IPS DF 4.7 (cell line): ENCODE measurements around the gene MARK2.

ENCODE experiments used
- DNase-seq: peaks from one replicate; pipeline ENCODE4 v3.0.0-alpha.2; 2013; ENCODE audit warnings: low spot score; ENCODE audit errors: extremely low read depth

Gene MARK2

GRCh38 chr11:63907808-63908530 lies 69.1 kb downstream of the MARK2 start:
- DNase-seq, result no peak

GRCh38 chr11:63908631-63909401 lies 69.9 kb downstream of the MARK2 start:
- no peak for DNase-seq

- no peak for DNase-seq
Observed at GRCh38 chr11:63909591-63910506, 70.9 kb downstream of the MARK2 start.

GRCh38 chr11:63910675-63911074 lies 71.8 kb downstream of the MARK2 start:
- DNase-seq, result no peak

- no peak for DNase-seq
Observed at GRCh38 chr11:63911440-63911839, 72.5 kb downstream of the MARK2 start.

GRCh38 chr11:63911876-63912275 lies 73.0 kb downstream of the MARK2 start:
- DNase-seq, result no peak

DNA sequence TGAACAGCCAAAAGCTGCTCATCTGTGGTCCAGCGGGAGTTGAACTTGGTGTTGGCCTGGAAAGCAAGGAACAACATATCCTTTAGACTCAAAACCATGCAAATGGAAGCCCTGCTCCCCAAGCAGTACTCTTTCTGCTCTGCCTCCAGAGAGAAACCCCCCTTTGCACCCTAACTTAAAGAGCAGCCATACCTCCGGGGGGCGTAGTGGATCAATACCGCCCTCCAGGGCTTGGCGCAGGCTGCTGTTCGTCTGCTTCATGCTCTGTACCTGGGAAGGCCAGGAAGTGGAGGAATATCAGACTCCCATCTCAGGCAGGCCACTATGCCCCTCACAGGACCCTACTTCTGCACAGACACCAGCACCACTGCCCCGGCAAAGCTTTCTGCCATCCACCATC lies 73.8 kb downstream of the MARK2 start:
- DNase-seq, result no peak

DNA sequence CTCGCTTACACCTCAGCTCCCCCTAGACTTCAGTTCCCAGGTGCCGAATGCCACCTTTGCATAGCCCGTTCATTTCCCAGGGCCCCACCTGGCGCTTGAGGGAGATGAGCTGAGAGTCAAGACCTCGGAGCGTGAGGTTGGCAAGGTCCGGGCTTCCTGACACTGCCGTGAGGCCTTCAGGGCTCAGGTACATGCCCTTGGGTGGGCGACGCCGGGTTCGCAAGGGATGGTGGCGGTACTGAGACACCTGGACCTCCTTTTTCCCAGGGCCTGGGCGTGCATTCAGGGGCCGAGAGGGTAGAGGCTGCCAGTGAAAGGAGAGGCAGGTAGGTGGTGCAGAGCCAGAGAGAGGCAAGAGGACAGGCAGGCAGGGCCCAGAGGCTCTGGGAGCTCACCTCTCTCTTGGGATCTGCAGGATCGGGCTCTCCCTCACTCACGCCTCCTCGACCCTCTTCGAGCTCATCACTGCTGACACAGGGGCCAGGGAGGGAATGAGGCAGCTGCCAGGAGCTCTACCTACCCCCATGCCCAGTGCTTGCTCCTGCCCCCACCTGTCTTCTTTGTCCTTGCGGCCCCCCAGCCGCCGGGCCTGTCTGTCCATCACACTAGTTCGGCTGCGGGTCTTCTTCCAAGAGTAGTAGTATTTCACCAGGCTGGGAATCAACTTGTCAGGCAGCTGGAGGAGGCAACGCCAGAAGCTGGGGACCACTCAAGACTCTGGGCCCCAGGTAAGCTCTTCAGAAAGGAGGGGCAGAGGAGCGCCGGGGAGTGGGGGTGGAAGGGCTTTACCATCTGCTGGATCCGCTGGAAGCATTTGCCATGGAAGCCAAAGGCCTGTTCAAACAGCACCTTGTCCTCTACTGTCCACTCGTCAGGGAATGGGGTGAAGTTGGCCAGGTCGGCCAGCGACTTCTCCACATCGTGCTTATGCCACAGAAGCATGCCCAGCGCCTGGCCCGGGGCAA lies 75.2 kb downstream of the MARK2 start:
- DNase-seq, result no peak

DNA sequence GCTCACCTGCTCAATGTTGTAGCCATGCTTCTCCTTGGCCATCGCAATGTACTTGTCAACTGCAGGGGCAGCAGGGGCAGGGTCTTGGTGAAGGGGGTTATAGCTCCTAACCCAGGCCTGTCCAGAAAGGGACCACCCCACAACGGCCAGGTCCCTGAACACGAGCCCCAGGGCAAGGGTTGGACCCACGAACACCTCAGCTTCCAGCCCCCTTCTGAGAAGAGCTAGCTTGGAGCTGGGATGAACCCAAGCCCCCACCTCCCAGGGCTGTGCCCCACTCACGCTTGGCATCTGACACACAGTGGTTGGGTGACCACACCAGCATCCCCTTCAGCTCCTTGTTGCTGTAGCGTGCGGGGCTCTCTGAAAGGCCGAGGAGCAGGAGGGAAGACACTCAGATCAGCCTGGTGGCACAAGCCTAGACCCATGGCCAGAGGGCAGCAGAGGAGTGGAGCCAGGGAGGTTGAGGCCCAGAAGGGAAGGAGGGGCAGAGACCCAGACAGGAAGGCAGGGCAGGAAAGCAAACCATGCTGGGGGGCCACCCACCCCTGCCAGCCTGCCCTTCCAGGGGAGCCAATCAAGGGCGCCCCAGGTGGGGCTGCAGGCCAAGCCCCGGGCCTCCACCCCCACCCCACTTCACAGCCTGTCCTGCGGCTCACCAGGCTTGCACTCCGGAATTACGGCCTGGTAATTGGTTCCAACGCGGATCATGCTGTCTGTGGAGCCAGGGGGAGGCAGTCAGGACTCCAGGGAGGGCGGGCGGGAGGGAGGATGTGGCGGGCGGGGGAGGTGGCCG lies 76.2 kb downstream of the MARK2 start:
- no peak for DNase-seq

GRCh38 chr11:63915961-63916836 lies 77.3 kb downstream of the MARK2 start:
- no peak for DNase-seq

GRCh38 chr11:63916837-63917691 lies 78.2 kb downstream of the MARK2 start, which contains the start of gene RCOR2:
RCOR2 (minus strand) TSS chr11:63917164; CDS start chr11:63916456, 708 bp downstream.
- DNase-seq, result no peak

GRCh38 chr11:63917692-63918506 lies 79.0 kb downstream of the MARK2 start:
- no peak for DNase-seq

GRCh38 chr11:63918507-63919191 lies 79.7 kb downstream of the MARK2 start:
- DNase-seq, result no peak

DNA sequence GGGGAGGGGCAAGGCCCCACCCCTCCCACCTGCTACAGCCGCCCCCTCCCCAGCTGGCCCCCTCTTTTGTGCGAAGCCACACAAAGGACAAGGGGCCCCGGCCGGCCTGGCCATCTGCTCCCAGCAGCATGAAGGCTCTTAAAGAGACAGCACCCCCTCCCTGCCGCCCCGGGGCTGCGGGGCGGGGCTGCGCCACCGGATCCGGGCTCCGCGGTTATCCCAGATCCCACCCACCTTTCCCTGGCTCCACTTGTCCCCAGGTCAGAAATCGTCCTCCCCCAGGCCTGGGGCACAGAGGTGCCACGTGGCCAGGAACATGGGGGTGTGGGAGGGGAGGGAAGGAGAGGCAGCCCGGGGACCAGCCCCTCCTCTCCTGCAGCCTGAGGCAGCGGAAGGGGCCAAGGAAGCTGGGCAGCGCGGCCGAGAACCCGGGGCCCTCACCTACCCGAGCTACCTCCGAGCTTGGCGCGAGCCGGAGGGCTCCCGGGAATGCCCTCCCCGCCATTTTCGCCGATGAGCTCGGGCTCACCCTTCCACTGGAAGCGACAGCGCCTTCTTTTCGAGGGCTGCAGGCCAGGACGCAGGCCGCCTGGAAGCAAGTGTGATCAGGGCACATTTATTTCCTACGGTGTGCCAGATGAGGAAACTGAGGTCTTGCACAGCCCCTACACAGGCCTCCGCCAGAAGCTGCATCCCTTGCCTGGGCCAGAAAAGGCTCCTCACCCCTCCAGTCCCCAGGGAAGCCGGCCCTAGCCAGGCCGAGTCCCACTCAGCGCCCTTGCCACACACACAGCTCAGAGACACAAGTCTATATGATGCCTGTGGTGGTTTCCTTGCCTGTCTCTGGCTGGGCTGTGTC lies 80.6 kb downstream of the MARK2 start:
- no peak for DNase-seq
